ENCODE measurements around the gene SPX.

SPX gene, protein sequence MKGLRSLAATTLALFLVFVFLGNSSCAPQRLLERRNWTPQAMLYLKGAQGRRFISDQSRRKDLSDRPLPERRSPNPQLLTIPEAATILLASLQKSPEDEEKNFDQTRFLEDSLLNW

GRCh38 chr12:21526053-21526452 lies at the start of gene SPX:
Gene SPX, plus strand, starts transcription at chr12:21526296. Its CDS starts 177 bp downstream, at chr12:21526473.
- DNase-seq = no peak

DNA sequence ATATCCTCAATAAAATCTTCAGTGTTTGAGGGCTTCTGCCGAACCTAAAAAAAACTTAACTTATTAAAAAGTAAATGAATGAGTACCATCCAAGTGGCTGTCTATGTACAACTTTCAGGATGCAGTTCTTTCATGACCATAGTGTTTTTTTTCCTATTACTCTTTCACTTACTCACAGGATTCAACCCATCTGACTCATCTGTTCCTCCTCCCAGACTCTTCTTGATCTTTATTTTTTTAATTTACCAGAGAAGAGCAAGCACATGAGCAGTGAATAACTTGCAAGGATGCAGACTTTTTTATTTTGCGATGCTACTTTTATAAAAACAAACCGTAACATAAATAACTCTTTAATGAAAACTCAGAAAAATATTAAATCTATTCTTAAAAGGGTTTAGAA lies 49.1 kb upstream of the SPX start:
- no peak for DNase-seq

DNA sequence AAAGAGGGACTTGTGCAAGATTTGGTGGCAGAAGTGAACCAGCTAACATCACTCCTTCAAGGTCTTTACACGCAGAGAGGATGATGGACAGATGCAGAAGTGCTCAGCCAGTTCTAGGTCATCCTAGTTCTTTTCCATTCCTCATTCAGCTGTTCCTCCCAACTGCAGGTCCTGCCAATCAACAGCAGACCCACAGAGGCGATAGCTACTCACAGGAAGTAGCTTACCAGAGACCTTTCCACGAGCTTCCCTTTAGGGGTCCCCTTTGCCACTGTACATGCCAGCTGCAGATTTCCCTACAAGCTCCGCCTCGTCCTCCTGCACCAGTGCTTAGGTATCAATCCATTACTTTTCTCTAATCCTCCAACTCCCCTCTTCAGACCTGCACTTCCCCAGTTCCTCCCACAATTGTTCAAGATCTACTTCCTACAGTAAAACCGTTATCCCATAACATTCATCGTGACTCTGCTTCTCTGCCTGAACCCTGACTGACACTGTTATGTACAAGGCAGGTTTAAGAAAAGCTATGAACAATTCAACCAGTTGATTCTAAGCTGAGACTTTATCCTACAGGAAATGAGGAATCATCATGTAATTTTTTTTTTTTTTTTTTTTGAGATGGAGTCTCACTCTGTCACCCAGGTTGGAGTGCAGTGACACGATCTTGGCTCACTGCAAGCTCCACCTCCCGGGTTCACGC lies 47.2 kb upstream of the SPX start:
- DNase-seq = no peak

GRCh38 chr12:21483531-21483930 lies 42.6 kb upstream of the SPX start:
- peak; percentile 89 for DNase-seq

DNA sequence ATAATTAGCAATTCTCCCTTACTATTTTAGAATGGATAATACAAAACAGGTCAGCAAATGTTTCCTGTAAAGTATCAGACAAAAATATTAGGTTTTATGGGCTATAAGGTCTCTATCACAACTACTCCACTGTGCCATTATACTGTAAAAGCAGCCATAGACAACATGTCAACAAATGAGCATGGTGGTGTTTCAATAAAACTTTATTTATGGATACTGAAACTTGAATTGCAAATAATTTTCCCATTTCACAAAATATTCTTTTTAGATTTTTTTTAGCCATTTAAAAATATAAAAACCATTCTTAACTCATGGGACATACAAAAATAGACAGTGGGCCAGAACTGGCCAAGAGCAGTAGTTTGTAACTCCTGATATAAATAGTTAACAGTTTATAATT lies 40.1 kb upstream of the SPX start:
- DNase-seq = no peak

GRCh38 chr12:21499765-21500164 lies 26.3 kb upstream of the SPX start:
- no peak for DNase-seq

DNA sequence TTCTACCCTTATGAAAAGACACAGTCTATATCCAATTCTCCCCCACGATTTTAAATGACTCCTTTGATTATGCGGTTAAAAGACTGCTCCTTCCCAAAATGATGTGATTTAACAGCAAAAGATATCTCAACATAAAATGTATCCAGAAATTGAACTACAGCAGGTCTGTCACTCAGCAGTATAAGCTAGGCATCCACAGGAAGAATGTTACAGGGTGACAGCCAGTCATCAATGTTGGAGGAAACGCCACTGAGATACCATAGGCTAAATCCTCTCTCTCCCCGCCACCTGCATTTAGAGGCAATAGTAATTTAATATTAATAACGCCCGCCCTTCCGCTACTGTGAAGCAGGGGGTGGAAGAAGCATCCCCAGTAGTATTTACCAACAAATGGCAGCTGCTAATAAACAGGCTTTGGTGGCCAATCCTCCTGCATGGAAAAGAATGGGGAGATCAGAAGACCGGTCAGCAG lies 25.3 kb upstream of the SPX start:
- no peak for DNase-seq

DNA sequence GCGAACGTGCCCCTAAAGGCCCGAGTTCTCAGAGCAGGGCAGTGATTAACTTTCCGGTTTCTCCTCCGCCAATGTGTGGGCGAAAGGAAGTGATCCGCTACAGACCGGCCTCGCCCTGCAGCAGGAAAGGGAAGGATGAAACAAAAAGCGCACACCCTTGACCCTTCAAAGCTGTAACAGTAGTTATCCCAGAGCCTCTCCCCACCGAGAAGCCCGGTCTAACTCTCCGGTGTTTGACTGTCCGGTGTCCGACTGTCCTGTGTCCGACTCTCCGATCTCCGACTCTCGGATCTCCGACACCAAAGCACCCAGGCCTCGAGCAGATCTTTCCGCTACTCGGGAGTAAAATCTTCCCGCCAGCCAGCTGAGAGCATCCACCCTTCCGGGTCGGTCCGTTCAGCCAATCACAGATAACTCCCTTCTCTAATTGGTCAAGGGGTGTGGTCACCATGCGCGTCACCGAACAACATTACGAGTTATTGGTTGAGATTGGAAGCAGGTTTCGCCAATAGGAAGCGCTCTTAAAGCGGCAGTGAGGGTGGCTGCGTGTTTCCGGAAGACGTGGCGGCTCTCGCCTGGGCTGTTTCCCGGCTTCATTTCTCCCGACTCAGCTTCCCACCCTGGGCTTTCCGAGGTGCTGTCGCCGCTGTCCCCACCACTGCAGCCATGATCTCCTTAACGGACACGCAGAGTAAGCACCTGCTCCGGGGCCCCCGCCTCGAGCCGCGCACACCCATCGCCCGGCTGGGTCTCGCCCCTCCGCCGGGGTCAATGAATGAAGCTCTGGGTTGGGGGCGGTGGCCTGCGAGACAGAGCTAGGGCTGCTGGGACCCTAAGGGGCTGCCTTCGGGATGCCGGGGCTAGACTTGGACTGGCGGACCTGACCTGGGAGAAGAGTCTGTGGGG lies 24.6 kb upstream of the SPX start, which contains the start of the genes GOLT1B and RECQL:
Gene GOLT1B, plus strand, starts transcription at position 532 of the 906 bp plus-strand sequence. Its CDS starts 135 bp downstream, at position 667.
Gene RECQL, minus strand, starts transcription at position 378 of the 906 bp plus-strand sequence. CDS start 2,065 bp downstream, outside the sequence.
- peak; percentile 99 for DNase-seq

- DNase-seq = no peak
Observed at GRCh38 chr12:21502164-21502496, 24.0 kb upstream of the SPX start.

GRCh38 chr12:21502872-21503271 lies 23.2 kb upstream of the SPX start:
- DNase-seq = no peak

DNA sequence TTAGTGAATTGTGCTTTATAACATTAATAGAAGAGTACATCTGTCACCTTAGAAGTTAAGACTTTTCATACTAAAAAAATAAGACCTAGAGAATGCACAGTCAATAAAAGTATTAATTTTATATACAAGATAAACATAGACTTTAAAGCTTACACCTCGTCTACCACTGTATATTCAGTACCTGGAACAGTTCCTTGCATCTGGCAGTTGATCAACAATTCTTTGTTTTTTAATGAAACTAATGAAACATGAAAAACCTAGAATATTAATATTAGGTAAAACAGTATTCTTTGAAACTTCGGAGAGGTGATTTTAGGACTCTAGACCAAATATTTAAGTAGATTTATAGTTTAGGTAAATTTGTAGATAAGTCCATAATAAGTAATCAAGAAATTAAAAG lies 20.2 kb upstream of the SPX start:
- no peak for DNase-seq

- no peak for DNase-seq
Observed at GRCh38 chr12:21507849-21508248, 18.2 kb upstream of the SPX start.

DNA sequence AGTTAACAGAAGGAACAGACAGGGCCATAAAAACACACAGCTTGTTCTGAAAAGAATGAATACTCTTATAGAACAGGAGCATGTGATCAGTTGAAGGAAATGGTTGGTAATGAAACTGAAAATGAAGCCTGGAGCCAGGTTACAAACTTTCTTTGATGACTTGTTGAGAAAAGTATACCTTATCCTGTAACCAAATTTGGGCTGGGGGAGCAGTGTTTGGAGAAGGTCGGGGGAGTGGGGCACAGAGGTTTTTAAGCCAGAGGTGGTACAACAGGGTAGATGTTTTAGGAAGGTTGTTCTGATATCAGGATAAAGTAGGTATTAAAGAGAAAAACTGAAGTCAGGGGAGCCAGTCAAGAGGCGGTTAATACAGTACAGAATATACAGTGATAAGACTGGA lies 16.3 kb upstream of the SPX start:
- no peak for DNase-seq

GRCh38 chr12:21516281-21516680 lies 9.8 kb upstream of the SPX start:
- no peak for DNase-seq

- DNase-seq = no peak
Observed at GRCh38 chr12:21518451-21518850, 7.6 kb upstream of the SPX start.

GRCh38 chr12:21521541-21521940 lies 4.6 kb upstream of the SPX start:
- DNase-seq = no peak

GRCh38 chr12:21523148-21523547 lies 2.9 kb upstream of the SPX start:
- DNase-seq = no peak

- DNase-seq = peak; percentile 35
Observed at GRCh38 chr12:21526721-21527345, 737 bp downstream of the SPX start.

- DNase-seq = peak; percentile 88
Observed at GRCh38 chr12:21527451-21528180, 1.5 kb downstream of the SPX start.

DNA sequence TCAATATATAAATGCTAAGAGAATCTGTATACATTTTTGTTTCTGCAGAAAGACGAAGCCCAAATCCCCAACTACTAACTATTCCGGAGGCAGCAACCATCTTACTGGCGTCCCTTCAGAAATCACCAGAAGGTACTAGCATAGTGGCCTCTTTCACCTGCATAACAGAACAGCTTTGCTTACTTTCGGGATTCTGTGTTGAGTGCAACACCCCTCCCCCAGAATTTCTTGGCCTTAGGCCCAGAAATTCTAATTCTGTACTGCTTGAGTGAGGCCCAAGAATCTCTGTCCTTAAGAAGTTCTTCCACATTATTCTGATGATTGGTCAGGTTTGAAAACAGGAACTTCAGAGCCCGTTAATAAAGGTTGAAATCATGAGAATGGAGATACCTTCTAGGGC lies 2.9 kb downstream of the SPX start:
- peak; percentile 9 for DNase-seq

DNA sequence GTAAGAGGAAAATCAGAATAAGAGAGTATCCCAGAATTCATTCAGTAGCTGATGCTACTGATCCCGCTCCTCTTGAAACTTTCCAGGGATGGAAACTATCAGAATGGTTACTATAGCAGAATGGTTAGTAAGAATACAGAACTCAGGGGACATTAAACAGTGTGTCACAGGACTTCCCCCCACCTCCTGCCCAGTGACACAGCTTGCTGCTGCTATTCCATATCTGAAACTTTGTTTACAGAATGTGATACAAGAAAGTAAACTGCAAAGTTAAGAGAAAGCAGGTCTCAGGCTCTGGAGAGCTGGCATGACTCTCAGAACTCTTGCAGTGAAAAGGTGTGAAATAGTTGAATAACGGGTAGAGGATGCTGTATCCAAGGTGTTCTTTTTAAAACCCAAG lies 3.4 kb downstream of the SPX start:
- no peak for DNase-seq

GRCh38 chr12:21538061-21538653 lies 12.1 kb downstream of the SPX start:
- DNase-seq = no peak
